Panc1 (cell line): Measurements from ENCODE around the gene GPS1. TPM values are rescaled to one million over a fixed set of nuclear protein-coding genes. Genes with fewer than 3 reads are reported as not detected.

Experiments used
- ATAC-seq: fragments of 200-7000 bp; cut with Tn5 transposase; 2 replicates; pipeline ENCODE4 v1.9.1; 2020; ENCODE audit warnings: mild to moderate bottlenecking, moderate library complexity
- BruUV-seq: library from RNA; stranded (reverse); fragments of 400-500 nt; replicated peaks from 2 replicates; lab custom pipeline; 2021; lab: Mats Ljungman, UMichigan
- CTCF ChIA-PET: fragments of 300-600 bp; sonication (Branson Sonifier 250); formaldehyde crosslinking; loops from one replicate; lab custom pipeline; 2022; ENCODE audit warnings: antibody characterized with exemption; lab: Charles Lee
- POLR2A ChIA-PET: fragments of 300-600 bp; sonication (Branson Sonifier 250); formaldehyde crosslinking; loops from one replicate; lab custom pipeline; 2022; ENCODE audit warnings: antibody characterized with exemption; lab: Charles Lee
- DNase-seq: peaks from one replicate; pipeline ENCODE4 v3.0.0-alpha.2; 2010; ENCODE audit warnings: low read depth, low spot score
- H3K27ac ChIP-seq: 2 replicates; pipeline ENCODE4 v1.5.1; 2011; ENCODE audit warnings: mild to moderate bottlenecking, low read length, inconsistent platforms
- H3K27me3 ChIP-seq: fragments of 200-500 bp; sonication (Bioruptor generic); 2 replicates; pipeline ENCODE4 v1.6.0; 2014; ENCODE audit warnings: low read length, inconsistent platforms; ENCODE audit not compliant: control insufficient read depth, insufficient read depth
- H3K36me3 ChIP-seq: fragments of 200-500 bp; sonication (Bioruptor generic); 2 replicates; pipeline ENCODE4 v1.5.1; 2014; ENCODE audit warnings: inconsistent platforms, mild to moderate bottlenecking, low read length, moderate library complexity; ENCODE audit not compliant: control insufficient read depth, insufficient read depth
- H3K4me1 ChIP-seq: 2 replicates; pipeline ENCODE4 v1.5.1; 2011; ENCODE audit warnings: inconsistent platforms, mild to moderate bottlenecking, low read length, moderate library complexity; ENCODE audit not compliant: control insufficient read depth, insufficient read depth
- H3K4me3 ChIP-seq, 2 experiments: 2 replicates each; pipeline ENCODE4 v1.5.1; 2011 to 2012; ENCODE audit warnings: low read depth in 2 of 2, low read length in 2 of 2, mild to moderate bottlenecking in 2 of 2, inconsistent platforms in 1 of 2, moderate library complexity in 1 of 2
- H3K9me3 ChIP-seq: fragments of 200-500 bp; sonication (Bioruptor generic); 2 replicates; pipeline ENCODE4 v1.5.1; 2014; ENCODE audit warnings: low read depth, mild to moderate bottlenecking, inconsistent platforms, low read length, moderate library complexity; ENCODE audit not compliant: control insufficient read depth, insufficient read depth
- CTCF ChIP-seq: fragments of 450-650 bp; IDR thresholded peaks from 2 replicates; pipeline ENCODE4 v1.5.1; 2017; ENCODE audit warnings: mild to moderate bottlenecking
- POLR2AphosphoS5 ChIP-seq: IDR thresholded peaks from 2 replicates; pipeline ENCODE4 v1.6.1; 2012; ENCODE audit warnings: mild to moderate bottlenecking, low read depth, low read length, moderate library complexity
- REST ChIP-seq, 2 experiments: IDR thresholded peaks; 2 replicates each; pipeline ENCODE4 v1.6.1; 2011 to 2012; ENCODE audit warnings: low read depth in 2 of 2, control low read depth in 1 of 2, low read length in 1 of 2, mild to moderate bottlenecking in 1 of 2, moderate library complexity in 1 of 2; ENCODE audit not compliant: insufficient read depth in 1 of 2
- SIN3A ChIP-seq: IDR thresholded peaks from 2 replicates; pipeline ENCODE4 v1.6.1; 2012; ENCODE audit warnings: low read depth, mild to moderate bottlenecking, low read length, moderate library complexity, borderline replicate concordance; ENCODE audit not compliant: insufficient read depth
- TCF7L2 ChIP-seq: IDR thresholded peaks from 2 replicates; pipeline ENCODE4 v1.6.1; 2011; ENCODE audit warnings: mild to moderate bottlenecking, low read depth, low read length, inconsistent platforms
- in situ Hi-C: cut with HindIII; loops from 2 replicates; pipeline ENCODE4 v1.10.0; 2016; ENCODE audit warnings: low sequenced_read_pairs, low pct_unique_long_range_greater_than_20kb
- intact Hi-C: fragments of 100-400 bp; cut with micrococcal nuclease; formaldehyde crosslinking; loops from one replicate; pipeline ENCODE4 v1.10.0; 2022; ENCODE audit not compliant: unreplicated experiment
- total RNA-seq: library from RNA; stranded (reverse); gene quantifications from one replicate; pipeline ENCODE4 v1.2.1, GENCODE V29; 2021; ENCODE audit not compliant: unreplicated experiment

Gene GPS1
- total RNA-seq, 1 experiment from 2014 or later = 175 TPM

- peak; percentile 52 for ATAC-seq
- CTCF ChIA-PET = interaction anchor here (0.6 kb wide), 1 partner anchor 47 kb away, joined by 4 read pairs; no protein-coding TSS in a partner anchor
Observed at GRCh38 chr17:82077617-82078358, 26.1 kb downstream of the GPS1 start.

More at GRCh38 chr17:82077617-82078358, 26.1 kb downstream of the GPS1 start:
- TF ChIP-seq CTCF (no peak), REST (IDR thresholded peaks at IDR 0.05; ENCODE audit: insufficient read depth in 1 of 2, low read depth in 2 of 2, low read length in 1 of 2) (0 out of 4 replicates have a peak, but pooled peaks of 1 of the 2 experiments have one; percentile 6), POLR2AphosphoS5 (peak; percentile 78), TCF7L2 (no peak), SIN3A (0 out of 2 replicates have a peak, but pooled peaks have one; percentile 26)
- Histone ChIP-seq H3K9me3 (no peaks in the 10 kb centered on the region), H3K4me3 (no peak overlapping the region), H3K36me3 (no peaks in the 10 kb centered on the region; the same call in none of the 2 replicates), H3K27ac (peak overlapping the region; percentile 41; the same call in 1 of the 2 replicates), H3K27me3 (no peaks in the 10 kb centered on the region), H3K4me1 (peaks cover 25% of the 10 kb centered on the region)
- in situ Hi-C loops = no loop called here
- intact Hi-C loops = no loop called here
- DNase-seq = no peak
- POLR2A ChIA-PET = interaction anchor here (0.6 kb wide), 1 partner anchor 15 kb away, joined by 6 read pairs; no protein-coding TSS in a partner anchor
- no TSS peak for BruUV-seq
